NCI-H146 treated with DMSO at 0.1 percent for 48 hours (cell line): ENCODE results near the gene TUBB3.
"Not testable (repeated sequence)": the region's sequence is repeated elsewhere in the genome, so short reads cannot be mapped to it uniquely, and the experiment has no call there.

Experiments
- DNase-seq: peaks from one replicate; lab custom pipeline; 2025; ENCODE audit not compliant: unreplicated experiment; lab: John Stamatoyannopoulos, UW

Gene TUBB3

DNA sequence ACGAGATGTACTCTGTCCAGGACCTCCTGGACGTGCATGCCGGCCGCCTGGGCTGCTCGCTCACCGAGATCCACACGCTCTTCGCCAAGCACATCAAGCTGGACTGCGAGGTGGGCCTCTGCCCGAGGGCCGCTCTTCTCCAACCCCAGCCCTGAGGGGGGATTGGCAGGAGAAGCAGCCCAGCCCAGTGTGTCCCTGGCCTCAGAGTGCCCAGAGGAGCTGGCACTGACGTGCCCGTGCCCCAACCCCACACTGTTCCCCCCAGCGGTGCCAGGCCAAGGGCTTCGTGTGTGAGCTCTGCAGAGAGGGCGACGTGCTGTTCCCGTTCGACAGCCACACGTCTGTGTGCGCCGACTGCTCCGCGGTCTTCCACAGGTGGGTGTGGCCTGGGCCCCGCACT is 41.1 kb downstream of the TUBB3 start:
- no peak for DNase-seq

DNA sequence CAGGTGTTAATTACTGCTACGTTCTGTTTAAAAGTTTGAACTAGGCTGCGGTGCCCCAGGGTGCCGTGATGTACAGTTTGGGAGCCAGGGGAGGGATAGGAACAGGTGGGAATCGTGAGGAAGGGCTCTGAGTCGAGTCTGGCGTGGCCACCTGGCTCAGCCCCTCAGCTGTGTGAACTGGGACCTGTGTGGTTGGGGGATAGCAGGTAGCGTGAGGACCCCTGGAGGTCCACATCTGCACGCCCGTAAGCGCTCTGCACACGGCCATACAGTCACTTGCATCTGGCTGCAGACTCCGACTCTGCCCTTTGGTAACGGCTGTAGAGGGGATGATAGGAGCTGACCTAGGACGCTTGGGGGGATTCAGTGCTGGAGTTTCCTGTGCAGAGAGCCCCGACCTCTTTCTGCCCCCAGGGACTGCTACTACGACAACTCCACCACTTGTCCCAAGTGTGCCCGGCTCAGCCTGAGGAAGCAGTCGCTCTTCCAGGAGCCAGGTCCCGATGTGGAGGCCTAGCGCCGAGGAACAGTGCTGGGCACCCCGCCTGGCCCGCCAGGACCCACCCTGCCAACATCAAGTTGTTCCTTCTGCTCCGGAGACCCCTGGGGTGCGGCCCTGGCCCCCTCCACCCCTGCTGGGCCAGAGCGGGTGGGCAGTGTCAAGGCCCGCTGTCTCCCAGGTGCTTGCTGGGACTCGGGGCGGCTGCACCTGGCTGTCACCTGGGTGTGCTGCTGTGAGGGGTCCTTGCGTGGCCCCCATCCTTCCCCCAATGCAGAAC is 42.5 kb downstream of the TUBB3 start:
- DNase-seq: no peak

DNA sequence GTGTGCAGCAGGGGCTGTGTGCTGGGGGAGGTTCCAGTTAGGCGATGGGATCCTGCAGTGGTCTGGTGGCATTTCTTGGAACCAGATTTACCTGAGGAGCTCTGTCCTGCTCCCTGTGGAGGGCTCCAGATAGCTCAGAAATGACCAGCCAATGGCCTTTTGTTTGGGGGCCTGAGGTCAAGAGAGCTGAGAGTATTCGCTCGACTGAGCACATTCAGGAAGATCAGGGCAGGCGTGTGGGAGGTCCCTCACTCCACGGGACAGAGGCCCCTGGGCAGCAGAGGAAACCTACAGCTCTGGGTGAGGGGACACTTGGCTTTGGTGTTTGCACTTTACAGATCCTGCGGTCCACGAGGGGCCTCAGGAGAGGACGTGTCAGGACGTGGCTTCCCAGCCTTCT is 43.6 kb downstream of the TUBB3 start:
- DNase-seq: no peak

DNA sequence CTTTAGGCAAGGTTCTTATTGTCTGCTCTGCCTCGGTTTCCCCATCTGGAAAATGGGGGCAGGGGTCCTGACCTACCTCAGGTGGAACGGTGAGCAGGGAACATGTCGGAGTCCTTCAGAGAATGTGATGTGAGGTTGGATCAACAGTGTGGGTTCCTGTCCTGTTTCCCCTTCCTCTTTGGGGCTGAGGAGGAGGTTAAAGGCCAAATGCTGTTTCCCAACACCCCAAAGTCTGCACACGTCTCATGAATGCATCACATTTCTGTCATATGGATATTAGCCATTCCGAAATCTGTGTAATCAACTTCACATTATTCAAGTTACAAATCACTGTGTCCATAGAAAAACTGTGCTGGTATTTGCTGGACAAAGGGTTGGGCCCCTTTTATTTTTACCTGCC is 44.3 kb downstream of the TUBB3 start:
- not testable (repeated sequence) for DNase-seq

DNA sequence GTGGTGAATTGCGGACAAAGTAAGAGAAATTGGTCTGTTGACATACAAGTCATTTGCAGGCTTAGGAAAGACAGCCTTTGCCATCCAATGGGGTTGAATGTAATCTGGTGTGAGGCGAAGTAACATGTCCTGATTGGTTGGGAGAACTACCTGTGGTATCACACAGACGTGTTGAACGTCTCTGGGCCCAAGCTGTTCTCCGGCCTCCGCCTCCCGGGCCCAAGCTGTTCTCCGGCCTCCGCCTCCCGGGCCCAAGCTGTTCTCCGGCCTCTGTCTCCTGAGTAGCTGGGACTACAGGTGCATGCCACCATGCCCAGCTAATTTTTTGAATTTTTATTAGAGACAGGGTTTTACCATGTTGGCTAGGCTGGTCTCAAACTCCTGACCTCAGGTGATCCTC is 44.9 kb downstream of the TUBB3 start:
- DNase-seq: not testable (repeated sequence)

DNA sequence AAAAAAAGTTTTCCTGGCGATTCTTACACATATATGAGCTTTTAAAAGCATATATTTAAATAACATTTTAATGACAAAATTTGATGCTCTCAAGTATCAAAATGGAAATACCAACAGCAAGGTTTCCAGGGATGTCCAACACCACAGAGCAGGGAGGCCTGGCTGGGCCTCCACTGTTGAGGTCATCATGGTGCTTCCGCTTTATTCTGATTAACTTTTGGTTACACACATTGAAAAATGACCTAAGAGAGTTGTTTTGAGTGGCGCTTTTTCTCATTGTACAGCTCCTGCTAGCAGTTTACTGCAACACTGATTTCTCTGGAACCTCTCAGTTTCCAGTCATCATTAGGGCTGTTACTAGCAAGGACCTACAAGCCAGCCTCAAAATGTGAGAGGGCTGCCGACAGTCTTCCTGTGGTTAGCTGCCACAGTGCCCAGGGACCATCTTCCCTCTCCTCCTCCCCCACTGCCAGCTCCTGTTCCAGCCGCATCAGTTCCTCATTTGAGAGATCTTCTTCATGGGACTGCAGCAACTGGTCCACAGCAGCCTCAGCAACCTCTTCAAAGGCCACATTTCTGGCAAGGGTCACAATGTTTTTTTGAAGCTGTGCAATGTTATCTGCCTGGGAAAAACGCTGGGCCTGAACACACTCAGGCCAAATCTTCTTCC is 46.7 kb downstream of the TUBB3 start:
- DNase-seq: no peak

DNA sequence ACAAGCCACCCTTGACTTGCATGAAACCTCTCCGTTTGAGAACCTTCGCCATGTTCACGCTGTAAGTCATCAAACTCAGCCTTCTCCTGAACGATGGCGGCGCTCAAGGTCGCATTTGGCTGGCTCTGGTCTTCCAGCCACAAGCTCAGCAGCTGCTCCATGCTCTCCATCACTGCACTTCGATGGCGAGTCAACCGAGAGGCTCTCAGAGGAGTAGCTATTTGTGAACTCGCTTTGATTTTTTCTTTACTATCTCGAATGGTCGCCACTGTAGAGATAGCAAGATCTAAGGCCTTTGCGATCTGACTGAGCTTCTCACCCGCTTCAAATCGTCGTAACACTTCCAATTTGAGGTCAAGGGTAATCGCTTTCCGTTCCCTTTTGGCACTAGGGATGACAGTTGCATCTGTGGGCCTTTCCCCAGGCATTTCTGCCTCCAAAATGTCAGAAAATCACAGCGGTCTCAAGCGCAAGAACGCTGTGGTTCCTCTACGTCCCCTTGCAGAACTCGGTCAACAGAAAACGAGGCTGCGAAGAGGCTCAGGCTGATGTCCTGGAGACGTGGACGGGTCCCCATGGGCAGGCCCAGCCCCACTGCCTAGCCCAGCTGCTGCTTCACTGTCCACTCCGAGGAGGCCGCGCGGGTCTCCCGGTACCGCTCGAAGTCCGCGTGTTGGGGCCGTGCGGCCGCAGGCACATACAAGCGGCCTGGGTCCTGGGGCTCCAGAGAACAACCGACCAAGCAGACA is 48.5 kb downstream of the TUBB3 start:
- DNase-seq: no peak

DNA sequence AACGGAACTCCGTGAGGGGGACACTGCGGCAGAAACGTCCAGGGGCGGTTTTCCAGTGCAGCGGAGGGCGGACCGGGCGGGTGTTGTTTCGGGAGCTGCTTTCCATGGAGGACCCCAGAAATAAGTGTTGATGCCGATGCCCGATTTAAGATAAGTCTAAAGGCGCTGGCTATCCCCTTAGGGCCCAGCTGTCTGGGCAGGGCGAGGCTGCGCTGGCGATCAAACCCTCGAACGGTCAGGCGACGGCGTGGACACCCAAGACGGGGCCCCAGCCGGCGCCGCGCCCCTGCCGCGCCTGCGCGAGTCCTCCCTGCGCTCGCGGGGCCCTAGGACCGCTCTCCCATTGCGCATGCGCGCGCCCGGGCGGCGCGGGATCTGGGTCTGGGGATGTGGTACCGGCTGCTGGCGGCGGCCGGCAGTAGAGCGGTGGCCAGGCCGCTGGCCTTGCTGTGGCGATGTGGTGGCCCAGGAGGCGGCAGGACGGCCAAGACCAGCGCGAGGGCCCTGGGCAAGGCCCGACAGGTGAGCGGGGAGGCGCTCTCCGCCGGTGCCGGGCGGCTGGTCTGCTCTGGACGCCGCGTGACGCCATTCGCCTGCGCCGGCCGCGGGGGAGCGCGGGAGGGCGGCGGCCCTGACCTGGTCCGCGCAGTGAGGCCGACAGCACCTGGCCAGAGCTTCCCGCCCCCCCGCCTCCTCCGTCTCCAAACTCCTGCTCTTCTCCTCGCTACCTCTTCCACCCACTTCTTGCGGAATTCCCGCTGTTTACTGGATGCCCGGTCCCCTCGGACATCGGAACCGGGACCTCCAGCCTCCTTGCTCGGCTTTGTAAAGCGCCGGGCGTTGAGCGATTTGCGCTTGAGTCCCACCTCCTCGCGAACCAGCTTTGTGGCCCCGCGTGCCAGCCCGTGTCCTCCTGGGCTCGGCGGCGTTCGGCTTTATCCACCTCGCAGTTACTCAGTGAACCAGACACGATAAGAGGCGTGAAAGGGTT is 49.4 kb downstream of the TUBB3 start:
- DNase-seq: peak; percentile 28

DNA sequence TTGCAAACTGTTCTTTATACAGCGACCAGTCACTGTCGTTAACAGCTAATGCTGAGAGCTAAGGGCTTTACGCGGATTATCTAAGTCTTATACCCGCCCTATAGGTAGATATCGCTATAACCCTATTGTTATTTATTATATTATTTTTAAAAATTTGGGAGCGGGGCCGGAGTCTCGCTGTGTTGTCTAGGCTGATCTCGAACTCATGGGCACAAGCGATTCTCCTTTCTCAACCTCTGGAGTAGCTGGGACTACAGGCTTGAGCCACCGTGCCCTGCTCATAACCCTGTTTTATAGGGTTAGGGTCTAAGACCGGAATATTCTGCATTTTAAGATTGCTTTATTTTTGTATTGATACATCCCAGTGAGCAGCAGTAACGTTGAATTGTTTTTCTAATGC is 50.1 kb downstream of the TUBB3 start:
- no peak for DNase-seq

DNA sequence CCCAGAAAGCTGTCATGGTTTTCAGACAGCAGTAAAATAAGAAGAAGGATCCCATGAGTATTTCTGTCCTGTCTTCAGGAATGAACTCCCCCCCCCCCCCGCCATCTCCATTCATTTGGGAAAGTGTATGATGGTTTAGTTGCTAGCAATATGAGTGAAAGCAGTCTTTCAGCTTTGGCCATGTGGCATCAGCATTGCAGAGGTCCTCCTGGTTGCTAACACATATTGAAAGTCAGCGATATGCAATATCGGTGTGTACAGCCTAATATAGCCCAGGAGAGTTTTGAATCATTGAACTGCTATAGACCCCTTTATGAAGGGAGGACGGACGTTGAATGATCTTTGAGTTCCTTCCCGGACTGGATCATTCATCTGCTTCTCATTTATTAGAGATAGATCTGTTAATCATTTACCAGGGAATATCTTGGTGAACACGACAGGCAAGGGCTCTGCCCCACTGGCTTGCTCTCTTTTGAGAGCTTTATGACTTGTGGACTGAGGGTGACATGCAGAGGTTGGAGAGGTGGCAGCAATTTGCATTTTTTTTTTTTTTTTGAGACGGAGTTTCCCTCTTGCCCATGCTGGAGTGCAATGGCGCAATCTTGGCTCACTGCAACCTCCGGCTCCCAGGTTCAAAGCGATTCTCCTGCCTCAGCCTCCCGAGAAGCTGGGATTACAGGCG is 50.7 kb downstream of the TUBB3 start:
- no peak for DNase-seq

DNA sequence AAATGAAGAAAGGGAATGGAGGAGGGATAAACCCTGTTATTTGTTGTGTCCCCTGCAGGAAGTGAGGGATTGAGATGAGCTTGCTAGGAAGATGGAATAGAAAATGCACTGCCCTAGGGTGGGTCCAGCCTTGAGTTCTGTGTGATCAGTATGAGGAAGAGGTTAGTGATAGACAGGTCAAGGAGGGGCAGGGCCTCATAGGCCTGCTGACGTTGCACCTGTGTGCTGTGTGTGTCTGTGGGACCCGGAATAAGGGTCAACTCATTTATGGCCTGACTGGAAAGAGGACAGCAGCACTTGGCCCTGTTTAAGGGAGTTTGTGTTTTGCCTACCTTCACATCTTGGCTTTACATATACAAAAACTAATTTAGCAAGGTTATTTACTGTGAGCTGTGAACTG is 51.7 kb downstream of the TUBB3 start:
- no peak for DNase-seq

DNA sequence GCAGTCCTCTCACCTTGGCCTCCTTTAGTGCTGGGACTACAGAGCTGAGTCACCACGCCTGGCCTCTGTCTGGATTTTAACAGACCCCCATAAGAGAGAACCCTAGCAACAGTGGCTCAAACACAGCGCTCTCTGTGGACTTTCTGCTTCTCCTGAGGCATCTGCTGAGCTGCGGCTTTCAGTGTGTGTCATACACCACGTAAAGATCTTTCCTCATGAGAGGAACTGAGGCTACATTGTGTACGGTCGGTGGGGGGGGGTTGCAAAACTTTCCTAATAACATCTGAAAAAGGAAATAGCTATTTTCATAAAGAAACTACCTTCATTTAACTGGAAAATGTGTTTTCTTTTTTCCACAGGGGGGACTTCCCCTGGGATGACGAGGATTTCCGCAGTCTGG is 58.3 kb downstream of the TUBB3 start:
- DNase-seq: no peak

DNA sequence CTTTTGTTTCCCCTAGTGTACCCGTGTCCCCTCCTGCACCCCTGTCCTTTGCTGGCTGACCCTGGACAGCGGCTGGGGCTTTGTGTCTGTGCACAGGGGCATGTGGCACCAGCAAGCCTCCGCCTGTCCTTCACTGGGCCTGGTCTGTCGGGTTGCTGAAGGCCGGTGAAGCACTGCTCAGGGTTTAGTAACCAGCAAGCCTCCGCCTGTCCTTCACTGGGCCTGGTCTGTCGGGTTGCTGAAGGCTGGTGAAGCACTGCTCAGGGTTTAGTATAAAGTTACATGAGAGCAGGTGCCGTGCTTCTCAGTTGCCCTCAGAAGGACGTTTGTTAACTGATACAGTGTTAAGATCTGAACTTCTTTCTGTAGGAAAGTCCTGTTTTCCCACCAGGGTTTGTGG is 59.2 kb downstream of the TUBB3 start:
- DNase-seq: no peak

DNA sequence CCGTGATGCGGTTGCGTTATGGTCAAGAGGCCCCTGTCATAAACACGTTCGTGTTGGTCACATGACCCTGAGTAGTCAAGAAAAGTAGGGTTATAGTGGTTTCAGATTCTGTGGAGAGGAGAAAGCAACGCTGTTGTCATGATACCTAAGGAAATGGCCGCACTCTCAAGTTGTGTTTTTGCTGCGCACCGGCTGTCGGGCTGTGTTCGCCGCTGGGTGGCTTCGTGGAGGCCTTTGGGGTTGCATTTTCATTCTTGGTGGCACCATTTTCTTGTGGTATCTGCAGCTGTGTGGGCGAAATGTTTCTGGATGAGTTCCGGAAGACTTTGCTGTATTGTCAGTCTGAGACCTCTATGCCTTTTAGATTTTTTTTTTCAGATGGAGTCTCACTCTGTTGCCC is 60.4 kb downstream of the TUBB3 start:
- DNase-seq: no peak

DNA sequence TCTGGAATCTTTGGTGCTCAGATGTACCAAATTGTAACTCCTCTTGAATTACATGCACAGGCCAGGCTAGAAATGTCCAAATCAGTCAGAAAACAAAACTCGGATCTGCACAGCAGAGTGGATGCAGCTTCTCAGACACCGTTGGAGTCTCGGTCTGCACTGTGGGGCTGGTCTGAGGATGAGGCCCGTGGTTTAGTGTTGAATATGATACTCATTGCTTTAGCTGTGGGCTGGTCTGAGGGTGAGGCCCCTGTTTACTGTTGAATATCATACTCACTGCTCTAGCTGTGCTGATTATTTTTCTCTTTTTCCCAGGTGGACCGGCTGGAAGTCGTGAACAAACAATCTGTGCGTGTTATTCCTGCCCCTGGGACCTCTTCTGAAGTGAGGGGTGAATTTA is 61.1 kb downstream of the TUBB3 start:
- no peak for DNase-seq

DNA sequence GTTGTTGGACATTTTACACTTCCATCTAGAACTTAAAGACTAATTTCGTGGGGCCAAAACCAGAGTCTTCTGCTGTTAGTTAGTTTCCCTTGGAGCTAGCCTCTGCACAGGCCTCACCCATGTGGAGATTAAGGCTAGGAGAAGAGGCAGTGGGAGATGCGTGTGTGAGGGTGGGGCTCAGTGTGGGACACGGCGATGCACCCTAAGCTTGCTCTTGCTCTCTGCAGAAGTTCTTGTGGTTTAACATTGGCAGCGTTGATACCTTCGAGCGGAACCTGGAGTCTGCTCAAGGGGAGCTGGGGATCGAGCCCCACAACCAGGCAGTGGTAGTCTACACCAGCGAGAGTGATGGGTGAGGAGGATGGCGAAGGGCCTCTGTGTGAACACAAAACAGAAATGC is 62.1 kb downstream of the TUBB3 start:
- no peak for DNase-seq
